Measurements from ENCODE around the gene PAPOLG. TPM values are rescaled to one million over a fixed set of nuclear protein-coding genes. Genes with fewer than 3 reads are reported as not detected.

The PAPOLG gene
- total RNA-seq (2014; rRNA removed; shearing (Covaris generic)), result 17.0 and 19.2 TPM in 2 replicates

GRCh38 chr2:60756097-60757087 lies at the start of gene PAPOLG:
Gene PAPOLG, plus strand, starts transcription at chr2:60756268. Its CDS starts 211 bp downstream, at chr2:60756479.
- DNase-seq (ENCODE audit: low spot score), result peak; percentile 88

- peak; percentile 32 for DNase-seq (ENCODE audit: low spot score)
These were observed 48.2 kb upstream of the PAPOLG start for GRCh38 chr2:60707750-60708371.

GRCh38 chr2:60708630-60709320 lies 47.3 kb upstream of the PAPOLG start:
- DNase-seq (ENCODE audit: low spot score), result no peak

GRCh38 chr2:60710707-60711106 lies 45.4 kb upstream of the PAPOLG start:
- DNase-seq (ENCODE audit: low spot score), result no peak

GRCh38 chr2:60715561-60715960 lies 40.5 kb upstream of the PAPOLG start:
- no peak for DNase-seq (ENCODE audit: low spot score)

GRCh38 chr2:60717691-60718090 lies 38.4 kb upstream of the PAPOLG start:
- no peak for DNase-seq (ENCODE audit: low spot score)

GRCh38 chr2:60719331-60719730 lies 36.7 kb upstream of the PAPOLG start:
- no peak for DNase-seq (ENCODE audit: low spot score)

- DNase-seq (ENCODE audit: low spot score), result no peak
These were observed 30.6 kb upstream of the PAPOLG start for GRCh38 chr2:60725466-60725865.

- no peak for DNase-seq (ENCODE audit: low spot score)
These were observed 27.2 kb upstream of the PAPOLG start for GRCh38 chr2:60728855-60729254.

- no peak for DNase-seq (ENCODE audit: low spot score)
These were observed 20.4 kb upstream of the PAPOLG start for GRCh38 chr2:60735496-60736250.

- no peak for DNase-seq (ENCODE audit: low spot score)
These were observed 17.4 kb upstream of the PAPOLG start for GRCh38 chr2:60738679-60739078.

GRCh38 chr2:60739156-60739555 lies 16.9 kb upstream of the PAPOLG start:
- no peak for DNase-seq (ENCODE audit: low spot score)

GRCh38 chr2:60741576-60741975 lies 14.5 kb upstream of the PAPOLG start:
- no peak for DNase-seq (ENCODE audit: low spot score)

- no peak for DNase-seq (ENCODE audit: low spot score)
These were observed 13.6 kb upstream of the PAPOLG start for GRCh38 chr2:60742419-60742818.

- DNase-seq (ENCODE audit: low spot score), result no peak
These were observed 10.7 kb upstream of the PAPOLG start for GRCh38 chr2:60745330-60745729.

GRCh38 chr2:60745761-60746160 lies 10.3 kb upstream of the PAPOLG start:
- DNase-seq (ENCODE audit: low spot score), result peak; percentile 26

GRCh38 chr2:60746318-60746717 lies 9.8 kb upstream of the PAPOLG start:
- DNase-seq (ENCODE audit: low spot score), result no peak

GRCh38 chr2:60759654-60760053 lies 3.6 kb downstream of the PAPOLG start:
- no peak for DNase-seq (ENCODE audit: low spot score)

GRCh38 chr2:60764736-60765534 lies 8.9 kb downstream of the PAPOLG start:
- peak; percentile 30 for DNase-seq (ENCODE audit: low spot score)

GRCh38 chr2:60766283-60766682 lies 10.2 kb downstream of the PAPOLG start:
- no peak for DNase-seq (ENCODE audit: low spot score)

- DNase-seq (ENCODE audit: low spot score), result no peak
These were observed 15.4 kb downstream of the PAPOLG start for GRCh38 chr2:60771508-60771907.

All from A172 (cell line).